Ascending aorta (tissue), 2 donors: Measurements from ENCODE around the gene CNTN1. TPM values are rescaled to one million over a fixed set of nuclear protein-coding genes. Genes with fewer than 3 reads are reported as not detected.

Experiments
- DNase-seq, 2 donors: peaks; one replicate each; pipeline ENCODE4 v3.0.0-alpha.2; 2019; ENCODE audit warnings: low spot score in 2 of 2
- H3K27ac ChIP-seq, 2 donors: fragments of 200-600 bp; sonication (generic); one replicate each; pipeline ENCODE4 v1.5.1; 2016 to 2017; ENCODE audit warnings: mild to moderate bottlenecking in 1 of 2
- H3K27me3 ChIP-seq: fragments of 200-600 bp; sonication (generic); one replicate; pipeline ENCODE4 v1.5.1; 2017
- H3K36me3 ChIP-seq, 2 donors: fragments of 200-600 bp; sonication (generic); one replicate each; pipeline ENCODE4 v1.5.1; 2016
- H3K4me1 ChIP-seq, 2 donors: fragments of 200-600 bp; sonication (generic); one replicate each; pipeline ENCODE4 v1.5.1; 2016 to 2017; ENCODE audit warnings: mild to moderate bottlenecking in 1 of 2
- H3K4me3 ChIP-seq, 2 donors: fragments of 200-600 bp; sonication (generic); one replicate each; pipeline ENCODE4 v1.5.1; 2016 to 2017; ENCODE audit warnings: mild to moderate bottlenecking in 1 of 2
- H3K9me3 ChIP-seq, 2 donors: fragments of 200-600 bp; sonication (generic); one replicate each; pipeline ENCODE4 v1.5.1; 2016
- intact Hi-C: fragments of 100-400 bp; cut with DNase I; formaldehyde crosslinking; loops from one replicate; pipeline ENCODE4 v1.15.1; 2023
- total RNA-seq: library from RNA; depleted of rRNA; stranded (reverse); fragments of >200 nt; gene quantifications from one replicate; pipeline ENCODE4 v1.1.0, GENCODE V29; 2016
- TF ChIP-seq, protein P1 (sequence below), 3 experiments: fragments of 200-600 bp in 2 of 3; fragments of 450-650 bp in 1 of 3; sonication (generic) in 2 of 3; IDR thresholded peaks; one replicate each; pipeline ENCODE4 v1.5.1; 2016 to 2019; ENCODE audit warnings: antibody characterized with exemption in 3 of 3, mild to moderate bottlenecking in 1 of 3, moderate library complexity in 1 of 3

CNTN1 gene
- total RNA-seq, 1 donor from 2014 or later, result 0.75 TPM

DNA sequence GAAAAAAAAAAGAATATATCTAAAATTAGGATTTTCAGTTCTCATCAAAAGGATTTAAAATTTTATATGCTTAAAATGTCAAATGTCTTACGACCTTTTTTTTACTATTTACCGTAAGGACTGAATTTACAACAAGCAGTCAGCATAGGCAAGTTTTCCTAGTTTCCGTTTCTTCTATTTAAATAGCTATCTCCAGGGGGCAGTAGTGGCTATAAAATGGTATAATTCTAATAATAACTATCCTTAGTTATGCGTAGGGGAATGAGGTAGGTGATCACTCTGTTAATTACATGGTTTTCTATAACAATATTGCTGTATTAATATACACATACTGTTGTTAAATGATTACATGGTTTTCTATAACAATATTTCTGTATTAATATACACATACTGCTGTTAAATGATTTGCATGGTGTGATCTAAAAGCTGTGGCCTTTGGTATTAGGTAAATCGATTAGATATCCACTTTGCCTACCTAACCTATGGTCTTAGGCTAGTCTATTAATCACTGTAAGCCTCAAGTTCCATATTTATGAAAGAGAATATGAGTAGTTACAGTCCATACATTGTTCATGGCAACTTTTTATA is 278.2 kb downstream of the CNTN1 start:
- Histone ChIP-seq H3K36me3 (no peaks in the 10 kb centered on the region), H3K4me1 (no peaks in the 10 kb centered on the region), H3K27ac (no peak overlapping the region), H3K4me3 (no peak overlapping the region), H3K27me3 (no peaks in the 10 kb centered on the region), H3K9me3 (no peaks in the 10 kb centered on the region)
- TF ChIP-seq, protein P1, sequence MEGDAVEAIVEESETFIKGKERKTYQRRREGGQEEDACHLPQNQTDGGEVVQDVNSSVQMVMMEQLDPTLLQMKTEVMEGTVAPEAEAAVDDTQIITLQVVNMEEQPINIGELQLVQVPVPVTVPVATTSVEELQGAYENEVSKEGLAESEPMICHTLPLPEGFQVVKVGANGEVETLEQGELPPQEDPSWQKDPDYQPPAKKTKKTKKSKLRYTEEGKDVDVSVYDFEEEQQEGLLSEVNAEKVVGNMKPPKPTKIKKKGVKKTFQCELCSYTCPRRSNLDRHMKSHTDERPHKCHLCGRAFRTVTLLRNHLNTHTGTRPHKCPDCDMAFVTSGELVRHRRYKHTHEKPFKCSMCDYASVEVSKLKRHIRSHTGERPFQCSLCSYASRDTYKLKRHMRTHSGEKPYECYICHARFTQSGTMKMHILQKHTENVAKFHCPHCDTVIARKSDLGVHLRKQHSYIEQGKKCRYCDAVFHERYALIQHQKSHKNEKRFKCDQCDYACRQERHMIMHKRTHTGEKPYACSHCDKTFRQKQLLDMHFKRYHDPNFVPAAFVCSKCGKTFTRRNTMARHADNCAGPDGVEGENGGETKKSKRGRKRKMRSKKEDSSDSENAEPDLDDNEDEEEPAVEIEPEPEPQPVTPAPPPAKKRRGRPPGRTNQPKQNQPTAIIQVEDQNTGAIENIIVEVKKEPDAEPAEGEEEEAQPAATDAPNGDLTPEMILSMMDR (IDR thresholded peaks at IDR 0.05), result no peak
- no peak for DNase-seq
- intact Hi-C loops, result no loop called here

DNA sequence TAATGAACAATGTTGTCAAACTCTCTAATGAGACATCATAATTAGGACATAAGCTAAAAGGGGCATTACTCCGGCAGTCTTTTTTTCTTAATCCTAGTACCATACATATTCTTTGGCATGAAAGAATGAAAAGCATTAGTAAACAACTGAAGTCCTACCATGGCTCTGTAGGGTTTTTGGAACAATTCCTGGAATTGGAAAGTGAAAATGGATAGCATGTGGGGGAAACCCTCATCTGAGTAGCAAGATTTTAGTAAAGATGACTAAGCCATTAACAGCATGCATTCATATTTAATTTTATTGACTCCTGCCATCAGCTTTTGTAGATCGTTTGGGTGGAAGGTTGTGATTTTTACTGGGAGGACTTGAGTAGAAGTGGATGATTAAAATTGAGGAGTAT is 279.7 kb downstream of the CNTN1 start:
- intact Hi-C loops, result no loop called here
- no peak for DNase-seq
- H3K27me3 ChIP-seq, result no peaks in the 10 kb centered on the region
- H3K27ac ChIP-seq, result no peak overlapping the region
- no peaks in the 10 kb centered on the region for H3K9me3 ChIP-seq
- no peaks in the 10 kb centered on the region for H3K4me1 ChIP-seq
- no peak overlapping the region for H3K4me3 ChIP-seq
- no peaks in the 10 kb centered on the region for H3K36me3 ChIP-seq
- TF ChIP-seq, protein P1 (IDR thresholded peaks at IDR 0.05), result no peak

DNA sequence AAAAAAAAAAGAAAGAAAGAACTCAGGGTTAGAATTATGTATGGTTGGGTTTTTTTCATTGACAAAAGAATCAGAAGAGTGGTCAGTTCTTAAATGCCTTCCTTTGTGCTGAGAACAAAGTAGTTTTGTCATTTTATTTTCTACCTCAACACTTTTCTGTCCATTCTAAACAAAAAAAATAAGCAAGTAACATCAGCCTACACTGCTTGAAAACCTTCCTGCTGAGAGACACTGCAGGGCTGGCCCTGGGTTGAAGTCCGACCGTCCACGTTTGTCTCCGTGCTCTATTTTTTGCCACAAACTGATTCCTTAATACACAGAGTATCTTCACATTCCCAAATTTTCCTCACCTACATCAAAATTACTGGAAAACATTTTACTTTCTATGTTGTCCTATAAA is 284.3 kb downstream of the CNTN1 start:
- no peaks in the 10 kb centered on the region for H3K4me1 ChIP-seq
- no peaks in the 10 kb centered on the region for H3K36me3 ChIP-seq
- H3K4me3 ChIP-seq, result no peak overlapping the region
- TF ChIP-seq, protein P1 (IDR thresholded peaks at IDR 0.05), result no peak
- H3K27me3 ChIP-seq, result no peaks in the 10 kb centered on the region
- no peaks in the 10 kb centered on the region for H3K9me3 ChIP-seq
- no peak for DNase-seq
- no peak overlapping the region for H3K27ac ChIP-seq
- intact Hi-C loops, result no loop called here

DNA sequence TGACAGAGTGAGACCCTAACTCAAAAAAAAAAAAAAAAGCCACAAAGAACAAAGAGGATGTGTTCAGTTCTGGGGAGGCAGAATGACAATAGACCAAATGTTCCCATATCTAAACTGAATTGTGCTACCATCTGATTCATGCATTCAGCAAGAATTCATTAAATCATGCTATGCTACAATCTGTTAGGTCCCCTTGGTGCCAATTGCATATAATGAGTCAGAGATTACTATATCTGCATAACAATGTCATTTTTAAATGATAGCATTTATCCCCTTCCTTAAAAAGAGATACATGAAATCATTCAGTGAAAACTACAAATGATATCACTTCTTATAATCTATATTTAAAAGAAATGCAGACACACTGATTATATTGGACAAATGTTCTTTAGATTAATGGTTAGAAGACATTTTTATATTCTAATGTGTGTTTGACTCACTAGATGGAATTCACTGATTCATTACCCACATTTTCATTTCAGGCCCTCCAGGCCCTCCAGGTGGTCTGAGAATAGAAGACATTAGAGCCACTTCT is 288.3 kb downstream of the CNTN1 start:
- H3K4me1 ChIP-seq, result no peaks in the 10 kb centered on the region
- TF ChIP-seq, protein P1 (IDR thresholded peaks at IDR 0.05), result no peak
- H3K4me3 ChIP-seq, result no peak overlapping the region
- H3K36me3 ChIP-seq, result no peaks in the 10 kb centered on the region
- H3K27ac ChIP-seq, result no peak overlapping the region
- DNase-seq, result no peak
- H3K9me3 ChIP-seq, result peaks cover 0 to 8% of the 10 kb centered on the region in 2 donors
- no peaks in the 10 kb centered on the region for H3K27me3 ChIP-seq
- intact Hi-C loops, result no loop called here

DNA sequence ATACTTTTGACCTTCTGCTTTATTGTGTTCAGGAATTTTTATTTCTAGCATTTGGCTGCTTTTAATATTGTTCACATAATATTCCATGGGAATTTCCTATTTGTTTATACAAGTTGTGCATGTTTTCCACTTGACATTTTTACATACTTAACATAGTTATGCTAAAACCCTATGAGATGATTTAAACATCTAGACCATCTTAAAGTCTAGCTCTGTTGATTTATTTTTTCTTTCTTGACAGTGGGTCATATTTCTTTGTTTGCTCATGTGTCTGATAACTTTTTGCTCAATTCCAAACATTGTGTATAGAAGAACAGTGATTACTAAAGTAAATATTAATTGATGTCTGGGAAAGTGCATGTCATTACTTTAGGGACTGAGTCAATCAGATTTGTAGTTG is 293.8 kb downstream of the CNTN1 start:
- Histone ChIP-seq H3K27me3 (no peaks in the 10 kb centered on the region), H3K36me3 (no peaks in the 10 kb centered on the region), H3K4me1 (peaks cover 0 to 2% of the 10 kb centered on the region in 2 donors), H3K27ac (no peak overlapping the region), H3K4me3 (no peak overlapping the region), H3K9me3 (peaks cover 0 to 12% of the 10 kb centered on the region in 2 donors)
- intact Hi-C loops, result no loop called here
- TF ChIP-seq, protein P1 (IDR thresholded peaks at IDR 0.05), result no peak
- DNase-seq, result no peak
